Activated T-helper 1 cell treated with anti-CD3 and anti-CD28 coated beads, Interleukin-2, amount 50 U/mL, for 16 hours (primary cell): ENCODE results near the gene PITRM1.

Experiments used
- DNase-seq, 2 donors: peaks; one replicate each; pipeline ENCODE4 v3.0.0-alpha.2; 2020; ENCODE audit warnings: low read depth in 1 of 2, low spot score in 1 of 2

PITRM1 gene

GRCh38 chr10:3141351-3142005 is 31.1 kb downstream of the PITRM1 start:
- no peak for DNase-seq

DNA sequence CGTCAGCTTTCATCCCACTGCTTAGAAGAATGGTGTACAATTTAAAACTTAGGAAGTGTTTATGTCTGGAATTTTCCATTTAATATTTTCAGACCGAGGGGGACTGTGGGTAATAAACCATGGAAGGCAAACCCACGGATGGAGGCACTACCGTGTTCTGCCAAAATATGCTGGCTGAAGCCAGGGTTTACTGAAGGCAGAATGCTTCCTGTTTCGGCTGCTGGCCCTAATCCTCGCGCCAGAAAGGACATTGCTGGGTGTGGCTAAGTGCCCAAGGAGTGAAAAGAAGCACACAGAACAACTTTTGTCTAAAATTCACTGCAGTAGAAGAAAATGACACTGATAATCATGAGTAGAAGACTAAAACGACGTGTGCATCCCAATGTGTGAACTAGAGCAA is 32.3 kb downstream of the PITRM1 start:
- no peak for DNase-seq

GRCh38 chr10:3139216-3139910 is 33.2 kb downstream of the PITRM1 start:
- no peak for DNase-seq

- DNase-seq = no peak
Measured at GRCh38 chr10:3137958-3138726, 34.4 kb downstream of the PITRM1 start.

DNA sequence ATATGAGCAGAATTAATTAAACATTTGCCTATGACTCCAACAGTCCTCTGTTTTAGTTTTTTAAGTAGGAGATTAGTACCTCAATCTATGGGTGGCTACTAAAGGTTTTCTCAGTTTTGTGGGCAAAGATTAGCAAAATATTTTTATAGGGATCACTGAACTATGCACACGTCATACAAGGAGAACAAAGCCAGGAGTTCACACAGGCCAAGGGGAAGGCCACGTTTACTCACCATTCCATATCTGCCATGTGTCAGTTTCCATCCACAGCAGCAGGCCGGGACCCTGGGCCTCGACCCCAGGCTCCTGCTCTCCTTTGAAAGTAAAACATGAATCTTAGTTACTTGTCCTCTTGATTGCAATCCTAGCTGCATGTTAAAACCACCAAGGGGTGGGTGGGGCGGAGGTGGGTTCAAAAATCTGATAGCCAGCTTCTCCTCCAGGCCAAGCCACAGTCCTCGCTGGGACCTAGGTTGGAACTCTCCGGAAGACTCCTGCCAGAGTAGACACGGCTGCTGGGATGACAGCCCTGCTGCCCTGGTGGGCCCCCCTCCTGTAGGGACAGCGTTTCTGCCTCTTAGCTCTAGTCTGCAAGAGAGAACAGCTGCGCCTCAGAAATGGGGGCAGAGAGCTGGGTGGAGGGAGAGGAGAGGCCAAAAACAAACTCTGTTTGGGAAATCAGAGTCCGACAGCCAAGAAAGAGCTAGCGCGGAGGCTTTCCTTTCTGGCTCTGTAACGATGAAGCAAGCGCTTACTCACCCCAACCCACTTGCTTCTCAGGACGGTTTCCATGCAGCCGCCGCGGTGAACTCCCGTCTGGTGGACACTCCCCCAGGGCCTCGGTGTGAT is 35.6 kb downstream of the PITRM1 start:
- no peak for DNase-seq

GRCh38 chr10:3136336-3136735 is 36.2 kb downstream of the PITRM1 start:
- no peak for DNase-seq

GRCh38 chr10:3135006-3135405 is 37.6 kb downstream of the PITRM1 start:
- DNase-seq = no peak

DNA sequence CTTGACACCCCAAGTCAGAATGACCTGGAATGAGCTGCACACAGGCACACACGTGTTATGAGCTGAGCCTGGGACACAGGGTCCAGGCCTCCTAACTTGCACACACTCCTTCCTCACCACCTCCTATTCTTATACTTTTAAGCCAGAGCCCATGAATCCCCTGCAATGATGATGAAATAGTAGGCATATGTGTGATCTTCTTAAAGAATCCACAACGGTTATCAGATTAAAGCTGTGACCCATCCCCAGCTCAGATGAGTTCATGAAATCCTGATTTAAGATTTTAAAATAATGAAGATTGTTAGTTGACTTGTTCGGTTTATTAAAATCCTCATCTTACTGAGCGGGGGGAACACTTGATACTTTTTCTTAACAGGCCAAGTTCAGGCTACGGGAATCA is 38.6 kb downstream of the PITRM1 start:
- DNase-seq = no peak

- no peak for DNase-seq
Measured at GRCh38 chr10:3132036-3133025, 40.3 kb downstream of the PITRM1 start.

DNA sequence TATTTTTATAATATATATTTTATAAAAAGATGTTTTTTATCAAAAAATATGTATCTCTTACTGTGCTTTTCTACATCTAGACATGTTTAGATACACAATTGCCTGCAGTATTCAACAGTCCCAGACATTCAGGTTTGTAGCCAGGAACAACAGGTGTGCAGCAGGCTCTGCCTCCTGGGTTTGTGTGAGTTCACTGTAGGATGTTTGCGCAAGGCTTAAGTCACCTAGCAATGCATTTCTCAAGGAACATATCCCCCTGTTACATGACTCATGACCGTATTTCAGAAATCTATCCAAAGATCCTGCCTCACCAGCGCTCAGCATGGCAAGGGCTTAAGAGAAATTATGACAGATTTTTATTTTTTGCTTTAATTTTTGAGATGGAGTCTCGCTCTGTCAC is 41.5 kb downstream of the PITRM1 start:
- DNase-seq = no peak

DNA sequence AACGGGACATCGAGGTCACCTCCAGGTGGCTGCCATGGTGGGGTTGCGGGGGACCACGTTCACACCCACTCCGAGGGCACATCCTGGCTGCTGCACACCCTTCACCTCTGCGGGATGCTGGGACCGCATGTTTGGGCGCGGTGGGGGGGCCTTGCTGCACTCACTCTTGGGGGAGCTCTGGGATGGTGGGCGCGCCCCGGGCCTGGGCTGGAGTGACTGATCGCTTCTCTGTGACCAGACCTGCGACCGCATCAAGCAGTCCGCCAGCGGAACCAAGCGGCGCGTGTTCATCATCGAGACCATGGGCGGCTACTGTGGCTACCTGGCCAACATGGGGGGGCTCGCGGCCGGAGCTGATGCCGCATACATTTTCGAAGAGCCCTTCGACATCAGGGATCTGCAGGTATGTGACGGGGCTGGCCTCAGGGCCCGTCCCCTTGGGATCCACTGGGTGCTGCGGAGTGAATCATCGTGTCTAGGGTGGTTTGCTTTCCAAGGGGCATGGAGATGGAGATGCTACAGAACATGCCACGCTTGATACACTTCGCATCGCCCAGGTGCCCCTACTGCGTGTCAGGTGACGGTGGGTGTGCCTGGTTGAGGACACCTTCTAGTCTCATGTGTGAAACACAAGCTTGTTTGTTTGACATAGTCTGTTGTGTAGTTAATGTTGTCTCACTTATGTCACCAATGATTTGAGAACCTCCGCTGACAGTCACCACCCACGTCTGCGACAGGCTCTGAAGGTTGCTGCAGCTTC is 42.8 kb downstream of the PITRM1 start:
- no peak for DNase-seq

DNA sequence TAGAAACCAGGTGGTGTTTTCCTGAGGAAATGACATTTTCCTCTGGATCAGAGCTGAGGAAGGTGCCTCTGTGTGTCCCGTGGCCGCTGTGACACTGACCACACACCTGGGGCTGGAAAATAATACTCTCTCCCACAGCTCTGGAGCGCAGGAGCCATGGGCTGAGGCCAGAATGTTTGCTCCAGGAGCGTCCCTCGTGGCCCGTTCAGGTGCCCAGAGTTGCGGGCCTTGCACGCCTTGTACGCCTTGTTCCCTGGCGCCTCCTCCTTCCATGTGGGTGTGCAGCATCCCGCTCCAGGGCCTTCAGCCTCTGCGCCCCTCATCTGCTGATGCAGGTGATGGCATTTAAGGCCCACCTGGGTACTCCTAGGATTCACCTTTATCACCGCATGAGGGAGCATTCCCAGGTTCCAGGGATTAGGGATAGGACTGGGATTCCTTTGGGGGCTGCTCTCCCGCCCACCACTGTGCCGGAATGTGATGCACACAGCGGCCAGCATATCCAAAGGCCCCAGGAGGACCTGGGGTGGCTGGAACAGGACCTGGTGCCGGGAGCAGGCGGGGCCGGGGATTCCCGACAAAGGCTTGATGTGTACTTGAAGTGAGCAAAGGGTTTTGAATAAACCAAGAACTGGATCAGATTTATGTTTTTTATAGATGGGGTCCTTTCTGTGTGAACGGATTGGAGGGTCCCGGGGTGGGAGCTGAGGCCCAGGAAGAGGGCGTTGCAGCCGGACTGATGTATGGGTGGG is 44.0 kb downstream of the PITRM1 start:
- no peak for DNase-seq

DNA sequence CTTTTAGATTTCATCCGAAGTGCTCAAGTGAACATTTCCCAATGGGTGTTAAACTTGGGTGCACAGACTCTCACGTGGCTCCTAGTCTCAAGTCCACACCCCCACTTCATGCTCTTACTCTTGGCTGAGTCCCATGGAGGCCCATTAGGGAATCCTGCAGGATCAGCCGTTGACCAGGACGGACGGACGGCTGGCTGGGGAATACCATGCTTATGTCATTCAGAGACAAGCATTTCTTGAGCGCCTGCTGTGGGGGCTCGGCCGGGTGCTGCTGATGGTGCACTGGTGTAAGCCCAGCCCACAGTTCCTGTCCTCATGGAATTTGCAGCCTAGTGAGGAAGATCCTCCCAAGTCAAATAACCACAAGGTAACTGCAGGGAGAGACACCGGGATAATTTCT is 44.7 kb downstream of the PITRM1 start:
- DNase-seq = no peak

- no peak for DNase-seq
Measured at GRCh38 chr10:3126741-3127346, 45.7 kb downstream of the PITRM1 start.

GRCh38 chr10:3126249-3126648 is 46.3 kb downstream of the PITRM1 start:
- DNase-seq = no peak

- no peak for DNase-seq
Measured at GRCh38 chr10:3125527-3126170, 46.9 kb downstream of the PITRM1 start.

GRCh38 chr10:3124412-3125175 is 48.0 kb downstream of the PITRM1 start:
- no peak for DNase-seq
